Fibroblast of mammary gland (primary cell): Measurements from ENCODE around the gene WDR36.
A peak's percentile ranks its signal among the peaks of the same experiment; 100 is the strongest.

Experiments used
- DNase-seq: peaks from one replicate; pipeline ENCODE4 v3.0.0-alpha.2; 2010; ENCODE audit warnings: low read depth
- H3K4me3 ChIP-seq: 2 replicates; pipeline ENCODE4 v1.5.1; 2011; ENCODE audit warnings: low read depth, mild to moderate bottlenecking, low read length, moderate library complexity; ENCODE audit not compliant: control insufficient read depth
- TF ChIP-seq, protein P1 (sequence below): conservative IDR thresholded peaks from 2 replicates; pipeline ENCODE4 v1.5.1; 2011; ENCODE audit warnings: low read depth, low read length, inconsistent platforms; ENCODE audit not compliant: control insufficient read depth, insufficient read depth

Gene WDR36

DNA sequence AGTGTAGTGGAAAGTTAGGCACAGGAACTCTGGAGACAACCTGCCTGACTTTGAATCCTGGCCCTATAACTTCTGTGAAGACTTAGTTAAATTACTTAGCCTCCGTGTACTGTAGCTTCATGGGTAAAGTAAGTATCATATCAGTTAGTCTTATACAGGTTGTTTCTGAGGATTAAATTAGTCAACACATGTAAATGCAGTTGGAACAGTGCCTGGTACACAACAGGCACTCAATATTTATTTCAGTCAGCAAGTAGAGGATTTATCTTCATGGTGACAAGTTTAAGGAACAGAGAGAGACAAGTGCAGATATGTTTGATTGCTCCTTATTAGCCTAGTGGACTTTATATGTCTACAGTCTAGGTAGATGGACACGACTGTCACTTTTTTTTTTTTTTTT is 17.9 kb upstream of the WDR36 start:
- DNase-seq, result no peak
- TF ChIP-seq, protein P1, sequence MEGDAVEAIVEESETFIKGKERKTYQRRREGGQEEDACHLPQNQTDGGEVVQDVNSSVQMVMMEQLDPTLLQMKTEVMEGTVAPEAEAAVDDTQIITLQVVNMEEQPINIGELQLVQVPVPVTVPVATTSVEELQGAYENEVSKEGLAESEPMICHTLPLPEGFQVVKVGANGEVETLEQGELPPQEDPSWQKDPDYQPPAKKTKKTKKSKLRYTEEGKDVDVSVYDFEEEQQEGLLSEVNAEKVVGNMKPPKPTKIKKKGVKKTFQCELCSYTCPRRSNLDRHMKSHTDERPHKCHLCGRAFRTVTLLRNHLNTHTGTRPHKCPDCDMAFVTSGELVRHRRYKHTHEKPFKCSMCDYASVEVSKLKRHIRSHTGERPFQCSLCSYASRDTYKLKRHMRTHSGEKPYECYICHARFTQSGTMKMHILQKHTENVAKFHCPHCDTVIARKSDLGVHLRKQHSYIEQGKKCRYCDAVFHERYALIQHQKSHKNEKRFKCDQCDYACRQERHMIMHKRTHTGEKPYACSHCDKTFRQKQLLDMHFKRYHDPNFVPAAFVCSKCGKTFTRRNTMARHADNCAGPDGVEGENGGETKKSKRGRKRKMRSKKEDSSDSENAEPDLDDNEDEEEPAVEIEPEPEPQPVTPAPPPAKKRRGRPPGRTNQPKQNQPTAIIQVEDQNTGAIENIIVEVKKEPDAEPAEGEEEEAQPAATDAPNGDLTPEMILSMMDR, result no peak
- peak overlapping the region; percentile 55 for H3K4me3 ChIP-seq

DNA sequence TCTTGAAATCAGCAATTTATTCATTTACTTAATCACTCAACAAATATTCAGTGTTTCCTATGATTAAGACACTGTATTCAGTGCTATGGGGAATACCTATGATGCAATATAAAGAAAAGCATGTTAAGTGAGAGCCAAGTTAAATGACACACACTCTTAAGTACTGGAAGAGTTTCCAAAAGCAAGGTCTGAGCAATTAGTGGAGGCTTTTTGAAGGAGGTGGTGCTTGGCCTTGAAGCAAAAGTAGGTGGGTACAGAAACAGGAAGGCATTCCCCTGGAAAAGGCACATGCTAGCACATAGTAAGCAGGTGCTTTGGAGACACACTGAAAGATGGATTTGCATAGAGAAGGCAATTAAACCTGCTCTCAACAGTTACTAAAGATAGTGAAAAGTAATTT is 16.6 kb upstream of the WDR36 start:
- DNase-seq, result peak; percentile 97
- TF ChIP-seq, protein P1, result no peak
- no peak overlapping the region for H3K4me3 ChIP-seq

DNA sequence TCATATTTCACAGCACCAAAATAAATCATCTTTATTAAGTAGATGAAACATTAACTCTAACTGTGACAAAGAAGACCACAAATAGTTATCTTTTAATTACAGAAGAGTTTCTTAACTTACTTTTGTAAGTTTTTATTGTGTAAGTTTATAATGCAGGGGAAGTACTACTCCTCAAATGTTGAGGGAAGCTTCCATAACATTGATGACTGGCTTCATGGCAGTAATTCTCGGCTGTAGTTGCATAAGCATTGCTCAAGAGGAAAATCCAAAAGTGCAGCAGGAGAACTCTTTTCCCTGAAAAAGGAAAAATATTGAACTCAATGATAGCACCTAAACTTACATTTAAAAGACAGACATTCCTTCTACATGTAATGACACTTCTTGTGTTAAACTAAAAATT is 16.1 kb upstream of the WDR36 start:
- H3K4me3 ChIP-seq, result no peak overlapping the region
- peak; percentile 47 for DNase-seq
- TF ChIP-seq, protein P1, result no peak

DNA sequence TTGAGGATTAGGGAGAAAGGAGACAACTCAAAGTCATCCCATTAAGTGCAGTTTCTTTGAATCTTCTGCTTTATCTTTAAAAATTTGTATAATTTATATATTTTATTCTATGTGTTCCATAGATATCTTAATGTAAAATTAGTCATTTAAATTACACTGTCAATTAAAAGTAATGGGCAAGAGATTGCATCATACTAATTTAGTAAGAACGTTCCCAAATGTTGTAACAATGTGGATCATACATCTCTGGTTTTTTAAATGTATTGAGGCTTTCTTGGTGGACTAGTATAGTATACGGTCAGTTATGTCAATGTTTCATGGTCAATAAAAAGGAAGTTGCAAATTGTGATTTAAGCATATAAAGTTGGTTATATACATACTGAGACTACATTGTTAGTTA is 14.5 kb upstream of the WDR36 start:
- DNase-seq, result no peak
- H3K4me3 ChIP-seq, result no peak overlapping the region
- TF ChIP-seq, protein P1, result no peak

DNA sequence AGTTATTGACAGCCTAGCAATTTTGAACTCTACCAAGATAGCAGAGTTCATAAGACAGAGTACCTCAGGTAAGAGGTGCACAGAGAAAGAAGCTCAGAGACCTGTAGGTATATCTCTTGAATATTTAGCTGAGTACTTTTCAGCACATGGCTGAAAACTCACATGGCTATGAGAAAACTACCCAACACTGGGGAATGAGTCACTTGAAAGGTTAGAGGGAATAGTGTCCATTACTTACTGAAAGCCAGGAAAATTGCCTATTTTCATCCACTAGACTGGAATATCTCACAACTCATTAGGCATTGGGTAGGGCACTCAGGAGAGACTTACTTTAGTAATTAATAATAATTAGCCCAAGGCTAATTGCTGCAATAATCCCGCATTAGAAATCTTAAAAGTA is 12.3 kb upstream of the WDR36 start:
- no peak overlapping the region for H3K4me3 ChIP-seq
- DNase-seq, result peak; percentile 56
- TF ChIP-seq, protein P1, result no peak

DNA sequence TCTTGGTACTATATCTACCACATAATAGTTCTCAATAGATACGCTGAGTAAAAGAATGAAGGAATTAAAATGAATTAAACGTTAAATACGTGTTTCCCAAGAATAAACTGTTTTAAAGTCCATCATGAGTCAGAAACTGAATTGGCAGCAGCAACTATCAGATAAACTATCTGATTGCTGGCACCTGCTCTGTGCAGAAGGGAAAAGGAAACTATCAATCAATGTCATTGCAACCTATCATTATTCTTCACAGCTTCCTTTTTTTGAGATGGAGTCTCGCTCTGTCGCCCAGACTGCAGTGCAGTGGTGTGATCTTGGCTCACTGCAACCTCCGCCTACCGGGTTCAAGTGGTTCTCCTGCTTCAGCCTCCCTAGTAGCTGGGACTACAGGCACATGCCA is 8.8 kb upstream of the WDR36 start:
- TF ChIP-seq, protein P1, result no peak
- no peak for DNase-seq
- H3K4me3 ChIP-seq, result no peak overlapping the region

DNA sequence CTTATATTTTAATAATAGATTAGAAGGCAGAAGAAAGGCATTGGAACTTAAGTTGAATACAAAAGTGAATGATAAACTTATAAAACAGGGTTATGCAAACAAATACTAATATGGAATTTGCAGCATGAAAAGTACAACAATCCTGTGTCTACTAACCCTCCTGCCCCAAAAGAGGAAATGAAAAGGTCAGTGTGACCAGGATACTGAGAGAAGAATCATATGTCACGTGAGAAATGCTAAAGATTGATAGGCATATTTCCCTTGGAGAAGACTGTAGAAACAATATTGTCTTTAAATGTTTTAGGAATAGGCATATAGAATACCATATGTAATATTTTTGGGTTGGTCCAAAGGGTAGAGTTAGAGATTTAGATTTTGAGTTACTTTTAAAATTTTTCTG is 3.8 kb downstream of the WDR36 start:
- H3K4me3 ChIP-seq, result no peak overlapping the region
- no peak for DNase-seq

More for the DNA sequence above, 3.8 kb downstream of the WDR36 start:
- TF ChIP-seq, protein P1, result no peak
